Esophagus squamous epithelium (tissue), 5 donors: ENCODE measurements around the gene CNOT1. TPM values are rescaled to one million over a fixed set of nuclear protein-coding genes. Genes with fewer than 3 reads are reported as not detected.

Experiments
- DNase-seq: peaks from one replicate; lab custom pipeline; 2025; lab: John Stamatoyannopoulos, UW
- H3K27ac ChIP-seq, 4 donors: fragments of 200-600 bp; sonication (generic); one replicate each; pipeline ENCODE4 v1.5.1; 2016 to 2019; ENCODE audit warnings: mild to moderate bottlenecking in 1 of 4
- H3K27me3 ChIP-seq, 4 donors: fragments of 200-600 bp; sonication (generic); 1 replicate in 3 of 4; 2 replicates in 1 of 4; pipeline versions ENCODE4 v1.5.1 to v1.6.0; 2017 to 2021; ENCODE audit warnings: antibody characterized with exemption in 1 of 4
- H3K36me3 ChIP-seq, 3 donors: fragments of 200-600 bp; sonication (generic); one replicate each; pipeline ENCODE4 v1.5.1; 2016 to 2019
- H3K4me1 ChIP-seq, 3 donors: fragments of 200-600 bp; sonication (generic); one replicate each; pipeline ENCODE4 v1.5.1; 2017 to 2019
- H3K4me3 ChIP-seq, 4 donors: fragments of 200-600 bp; sonication (generic); 1 replicate in 3 of 4; 2 replicates in 1 of 4; pipeline ENCODE4 v1.5.1; 2016 to 2019; ENCODE audit warnings: mild to moderate bottlenecking in 2 of 4, moderate library complexity in 1 of 4
- H3K9me3 ChIP-seq, 3 donors: fragments of 200-600 bp; sonication (generic); one replicate each; pipeline ENCODE4 v1.5.1; 2016 to 2019
- CTCF ChIP-seq, 6 experiments: fragments of 450-650 bp in 4 of 6; fragments of 200-600 bp in 2 of 6; sonication (generic) in 2 of 6; IDR thresholded peaks; one replicate each; pipeline ENCODE4 v1.5.1; 2016 to 2019; ENCODE audit warnings: antibody characterized with exemption in 6 of 6, mild to moderate bottlenecking in 4 of 6, moderate library complexity in 4 of 6
- POLR2A ChIP-seq, 4 donors: fragments of 450-650 bp; IDR thresholded peaks; one replicate each; pipeline ENCODE4 v1.6.1; 2017; ENCODE audit warnings: antibody characterized with exemption in 4 of 4, mild to moderate bottlenecking in 4 of 4, moderate library complexity in 3 of 4
- WGBS, 2 donors: methylation state at CpG; one replicate each; pipeline ENCODE4 v1.1.5; 2018; 5-methylcytosine and 5-hydroxymethylcytosine counted together
- intact Hi-C: fragments of 100-400 bp; cut with DNase I; formaldehyde crosslinking; loops from one replicate; pipeline ENCODE4 v1.15.0; 2022
- total RNA-seq, 4 donors: library from RNA; depleted of rRNA; stranded (reverse); fragments of >200 nt; gene quantifications; one replicate each; pipeline ENCODE4 v1.1.0, GENCODE V29; 2016
- donor health status: DM: yes; HTN: yes; CAD: no.

CNOT1 gene
- total RNA-seq, 4 donors from 2014 or later: 124 to 229 (median 153) TPM

GRCh38 chr16:58507963-58508670, 121.5 kb downstream of the CNOT1 start:
- H3K27ac ChIP-seq: no peak overlapping the region
- DNase-seq: no peak
- H3K9me3 ChIP-seq: no peaks in the 10 kb centered on the region
- H3K36me3 ChIP-seq: peaks cover 0 to 40% (median 4%) of the 10 kb centered on the region in 3 donors
- WGBS, 2 donors: 80 to 89% methylated on average over 2 to 9 of the region's 14 CpGs
- H3K27me3 ChIP-seq: peaks cover 0 to 13% (median 0%) of the 10 kb centered on the region in 4 donors
- no peaks in the 10 kb centered on the region for H3K4me1 ChIP-seq
- H3K4me3 ChIP-seq: no peak overlapping the region
- intact Hi-C loops: no loop called here
- TF ChIP-seq POLR2A (IDR thresholded peaks at IDR 0.05) (no peak), CTCF (IDR thresholded peaks at IDR 0.05) (no peak)

DNA sequence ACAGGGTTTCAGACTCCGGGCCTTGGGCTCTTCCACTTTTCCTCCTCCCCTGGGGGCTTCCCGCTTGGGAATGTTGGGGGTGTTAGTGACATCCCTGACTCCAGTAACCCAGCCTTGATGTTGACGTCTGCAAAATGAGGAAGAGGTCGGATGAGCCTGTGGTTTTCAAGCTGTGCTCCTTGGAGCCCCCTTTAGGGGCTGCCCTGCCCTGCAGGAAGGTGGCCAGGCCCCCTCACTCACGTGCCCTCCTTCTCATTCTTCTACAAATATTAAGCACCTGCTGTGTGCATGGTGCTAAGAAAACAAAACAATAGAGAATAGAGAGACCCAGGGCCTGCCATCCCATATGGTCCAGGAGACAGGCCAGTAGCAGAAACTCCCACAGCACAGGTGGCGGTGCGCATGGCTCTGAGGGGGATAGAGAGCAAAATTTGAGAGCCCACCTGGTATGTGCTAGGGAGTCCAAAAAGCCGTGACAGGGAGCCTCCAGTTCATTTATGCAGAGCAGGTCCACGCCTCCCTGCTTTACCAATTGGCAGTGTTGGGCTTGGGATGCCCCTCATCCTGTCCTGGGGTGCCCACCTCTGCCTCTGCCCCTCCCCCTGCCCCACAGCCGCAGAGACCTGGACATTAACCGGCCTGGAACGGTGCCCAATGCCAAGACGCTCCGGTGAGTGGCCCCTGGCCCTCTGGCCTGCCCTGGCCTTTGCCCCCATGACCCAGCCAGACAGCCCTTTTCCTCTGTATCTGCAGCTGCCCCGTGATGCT, 122.2 kb downstream of the CNOT1 start:
- Histone ChIP-seq H3K36me3 (peaks cover 0 to 40% (median 4%) of the 10 kb centered on the region in 3 donors), H3K4me1 (no peaks in the 10 kb centered on the region), H3K27me3 (peaks cover 0 to 20% (median 0%) of the 10 kb centered on the region in 4 donors), H3K9me3 (no peaks in the 10 kb centered on the region), H3K4me3 (no peak overlapping the region), H3K27ac (no peak overlapping the region)
- no peak for DNase-seq
- intact Hi-C loops: no loop called here
- 47 to 57% methylated on average over 3 to 11 of the region's 15 CpGs for WGBS, 2 donors
- TF ChIP-seq POLR2A (IDR thresholded peaks at IDR 0.05) (no peak), CTCF (IDR thresholded peaks at IDR 0.05) (no peak)

GRCh38 chr16:58506241-58507194, 123.1 kb downstream of the CNOT1 start:
- Histone ChIP-seq H3K4me3 (no peak overlapping the region), H3K4me1 (peaks cover 4 to 8% (median 5%) of the 10 kb centered on the region in 3 donors), H3K36me3 (peaks cover 0 to 40% (median 4%) of the 10 kb centered on the region in 3 donors), H3K27me3 (peaks cover 0 to 29% (median 0%) of the 10 kb centered on the region in 4 donors), H3K9me3 (no peaks in the 10 kb centered on the region), H3K27ac (no peak overlapping the region)
- TF ChIP-seq POLR2A (IDR thresholded peaks at IDR 0.05) (no peak), CTCF (IDR thresholded peaks at IDR 0.05) (no peak)
- intact Hi-C loops: no loop called here
- 60 to 62% methylated on average over 6 of the region's 20 CpGs for WGBS, 2 donors
- no peak for DNase-seq

DNA sequence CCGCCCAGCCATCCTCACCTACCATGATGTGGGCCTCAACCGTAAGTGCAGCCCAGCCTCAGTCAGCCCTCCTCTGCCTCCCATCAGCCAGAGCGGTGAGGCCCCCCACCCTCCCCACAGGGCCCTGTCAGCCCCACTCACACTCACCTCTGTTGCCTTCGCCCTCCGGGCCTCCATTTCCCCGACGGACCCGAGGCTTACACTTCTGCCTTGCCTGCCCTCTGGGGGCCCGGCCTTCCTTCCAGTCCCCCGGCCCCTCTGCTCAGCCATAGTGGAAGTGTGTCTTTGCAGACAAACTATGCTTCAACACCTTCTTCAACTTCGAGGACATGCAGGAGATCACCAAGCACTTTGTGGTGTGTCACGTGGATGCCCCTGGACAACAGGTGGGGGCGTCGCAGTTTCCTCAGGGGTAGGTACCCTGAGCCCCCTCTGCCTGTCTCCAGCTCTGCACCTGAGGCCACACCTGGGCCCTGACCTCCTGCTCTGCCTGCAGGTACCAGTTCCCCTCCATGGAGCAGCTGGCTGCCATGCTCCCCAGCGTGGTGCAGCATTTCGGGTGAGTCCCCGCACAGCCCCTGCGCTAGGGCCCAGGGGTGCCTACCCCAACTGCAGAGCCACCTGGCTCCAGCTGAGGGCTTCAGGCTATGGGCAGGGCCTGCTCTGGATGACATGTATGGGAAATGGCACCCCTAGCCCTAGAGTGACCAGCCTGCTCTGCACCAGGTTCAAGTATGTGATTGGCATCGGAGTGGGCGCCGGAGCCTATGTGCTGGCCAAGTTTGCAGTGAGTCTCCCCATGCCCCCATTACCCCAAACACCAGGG, 125.5 kb downstream of the CNOT1 start:
- no peak overlapping the region for H3K4me3 ChIP-seq
- no peak for DNase-seq
- H3K4me1 ChIP-seq: peaks cover 12 to 25% (median 20%) of the 10 kb centered on the region in 3 donors
- TF ChIP-seq CTCF (IDR thresholded peaks at IDR 0.05) (no peak), POLR2A (IDR thresholded peaks at IDR 0.05) (no peak)
- H3K27me3 ChIP-seq: peaks cover 0 to 52% (median 2%) of the 10 kb centered on the region in 4 donors
- WGBS, 2 donors: 87 to 93% methylated on average over 9 to 10 of the region's 21 CpGs
- intact Hi-C loops: no loop called here
- H3K9me3 ChIP-seq: no peaks in the 10 kb centered on the region
- H3K36me3 ChIP-seq: peaks cover 0 to 19% (median 4%) of the 10 kb centered on the region in 3 donors
- H3K27ac ChIP-seq: no peak overlapping the region
